DOHH2 (cell line): ENCODE data around the gene CHN2.

Experiments
- H3F3A ChIP-seq: fragments of 200-600 bp; sonication (generic), shearing (Covaris generic); 2 replicates; pipeline ENCODE4 v1.6.0; 2016; ENCODE audit warnings: antibody characterized with exemption, mild to moderate bottlenecking; ENCODE audit not compliant: control insufficient read depth, insufficient read depth
- H3K27ac ChIP-seq: fragments of 200-600 bp; sonication (generic); 2 replicates; pipeline ENCODE4 v1.5.1; 2014; ENCODE audit warnings: low read depth, mild to moderate bottlenecking, low read length, moderate library complexity
- H3K27me3 ChIP-seq: fragments of 200-600 bp; sonication (generic); 2 replicates; pipeline ENCODE4 v1.6.1; 2014; ENCODE audit warnings: mild to moderate bottlenecking, low read length, mixed read lengths; ENCODE audit not compliant: control insufficient read depth
- H3K36me3 ChIP-seq: fragments of 200-600 bp; sonication (generic); 2 replicates; pipeline ENCODE4 v1.6.1; 2014; ENCODE audit warnings: mild to moderate bottlenecking, low read length, moderate library complexity, mixed read lengths; ENCODE audit not compliant: control insufficient read depth
- H3K4me1 ChIP-seq: fragments of 200-600 bp; sonication (generic); 2 replicates; pipeline ENCODE4 v1.6.1; 2014; ENCODE audit warnings: mild to moderate bottlenecking, low read length, mixed read lengths; ENCODE audit not compliant: control insufficient read depth
- H3K4me2 ChIP-seq: fragments of 200-600 bp; sonication (generic); 2 replicates; pipeline ENCODE4 v1.6.0; 2014; ENCODE audit warnings: mild to moderate bottlenecking, low read length, moderate library complexity
- H3K4me3 ChIP-seq: fragments of 200-600 bp; sonication (generic); 2 replicates; pipeline ENCODE4 v1.5.1; 2014; ENCODE audit warnings: mild to moderate bottlenecking, low read length, mixed read lengths
- H3K79me2 ChIP-seq: fragments of 200-600 bp; sonication (generic); 2 replicates; pipeline ENCODE4 v1.6.1; 2014; ENCODE audit warnings: mild to moderate bottlenecking, low read length, mixed read lengths; ENCODE audit not compliant: control insufficient read depth
- H3K9me2 ChIP-seq: fragments of 200-600 bp; sonication (generic); replicated peaks from 2 replicates; pipeline ENCODE4 v1.6.1; 2014; ENCODE audit warnings: mild to moderate bottlenecking, low read length, mixed read lengths; ENCODE audit not compliant: control insufficient read depth
- H3K9me3 ChIP-seq: fragments of 200-600 bp; sonication (generic); 2 replicates; pipeline ENCODE4 v1.6.1; 2014; ENCODE audit warnings: antibody characterized with exemption, low read length, mixed read lengths; ENCODE audit not compliant: control insufficient read depth, insufficient read depth
- H4K20me1 ChIP-seq: fragments of 200-600 bp; sonication (generic); 2 replicates; pipeline ENCODE4 v1.6.0; 2014; ENCODE audit warnings: low read depth, mild to moderate bottlenecking, antibody characterized with exemption, low read length, moderate library complexity; ENCODE audit not compliant: control insufficient read depth, insufficient read depth
- EZH2phosphoT487 ChIP-seq: fragments of 200-600 bp; sonication (generic); IDR thresholded peaks from 2 replicates; pipeline ENCODE4 v1.6.1; 2017; ENCODE audit warnings: borderline replicate concordance, mild to moderate bottlenecking, antibody characterized with exemption, low read length, moderate library complexity, mixed read lengths
- TF ChIP-seq, protein P1 (sequence below): fragments of 200-600 bp; sonication (generic); IDR thresholded peaks from one replicate; pipeline ENCODE4 v1.5.1; 2014; ENCODE audit warnings: antibody characterized with exemption, mild to moderate bottlenecking, low read depth, low read length; ENCODE audit not compliant: poor library complexity, severe bottlenecking

Gene CHN2

DNA sequence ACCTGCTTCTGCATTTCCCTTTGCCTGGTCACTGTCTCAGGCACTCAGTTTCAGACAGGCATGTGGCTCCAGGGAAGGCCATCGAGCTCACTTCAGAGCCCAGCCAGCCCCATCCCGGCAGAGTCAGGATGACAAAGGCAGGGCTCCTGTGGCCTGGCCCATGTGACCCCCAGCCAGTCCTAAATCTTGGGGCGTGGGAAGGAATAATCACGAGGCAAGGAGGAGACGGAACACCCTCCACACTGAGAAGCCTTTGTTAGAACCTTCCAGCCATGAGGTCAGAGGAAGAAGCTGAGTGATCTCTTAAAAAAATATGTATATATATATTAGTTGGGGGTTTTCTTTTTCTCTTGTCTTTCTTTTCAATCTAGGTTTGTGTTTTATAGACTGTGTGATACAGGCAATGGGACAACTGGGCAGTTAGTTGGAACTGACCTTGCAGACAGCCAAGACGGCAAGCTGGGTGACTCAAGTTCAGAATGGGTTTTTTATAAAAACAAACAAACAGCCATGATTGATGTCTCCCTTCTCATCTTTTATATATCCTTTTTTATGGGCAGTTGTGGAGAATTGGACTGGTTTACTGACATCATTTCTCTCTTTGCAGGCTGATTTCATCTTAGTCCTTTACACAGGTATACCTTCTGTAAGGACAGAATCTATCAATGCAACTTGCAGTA, 60.8 kb downstream of the CHN2 start:
- Histone ChIP-seq H3K79me2 (no peaks in the 10 kb centered on the region), H3K9me2 (no peaks in the 10 kb centered on the region), H3K36me3 (no peaks in the 10 kb centered on the region), H3K9me3 (no peaks in the 10 kb centered on the region), H3K4me1 (no peaks in the 10 kb centered on the region), H3K4me3 (no peak overlapping the region), H3F3A (no peaks in the 10 kb centered on the region), H4K20me1 (no peaks in the 10 kb centered on the region), H3K27me3 (no peaks in the 10 kb centered on the region), H3K4me2 (no peak overlapping the region), H3K27ac (no peak overlapping the region)
- TF ChIP-seq, protein P1, sequence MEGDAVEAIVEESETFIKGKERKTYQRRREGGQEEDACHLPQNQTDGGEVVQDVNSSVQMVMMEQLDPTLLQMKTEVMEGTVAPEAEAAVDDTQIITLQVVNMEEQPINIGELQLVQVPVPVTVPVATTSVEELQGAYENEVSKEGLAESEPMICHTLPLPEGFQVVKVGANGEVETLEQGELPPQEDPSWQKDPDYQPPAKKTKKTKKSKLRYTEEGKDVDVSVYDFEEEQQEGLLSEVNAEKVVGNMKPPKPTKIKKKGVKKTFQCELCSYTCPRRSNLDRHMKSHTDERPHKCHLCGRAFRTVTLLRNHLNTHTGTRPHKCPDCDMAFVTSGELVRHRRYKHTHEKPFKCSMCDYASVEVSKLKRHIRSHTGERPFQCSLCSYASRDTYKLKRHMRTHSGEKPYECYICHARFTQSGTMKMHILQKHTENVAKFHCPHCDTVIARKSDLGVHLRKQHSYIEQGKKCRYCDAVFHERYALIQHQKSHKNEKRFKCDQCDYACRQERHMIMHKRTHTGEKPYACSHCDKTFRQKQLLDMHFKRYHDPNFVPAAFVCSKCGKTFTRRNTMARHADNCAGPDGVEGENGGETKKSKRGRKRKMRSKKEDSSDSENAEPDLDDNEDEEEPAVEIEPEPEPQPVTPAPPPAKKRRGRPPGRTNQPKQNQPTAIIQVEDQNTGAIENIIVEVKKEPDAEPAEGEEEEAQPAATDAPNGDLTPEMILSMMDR = no peak
- no peak for TF ChIP-seq EZH2phosphoT487

DNA sequence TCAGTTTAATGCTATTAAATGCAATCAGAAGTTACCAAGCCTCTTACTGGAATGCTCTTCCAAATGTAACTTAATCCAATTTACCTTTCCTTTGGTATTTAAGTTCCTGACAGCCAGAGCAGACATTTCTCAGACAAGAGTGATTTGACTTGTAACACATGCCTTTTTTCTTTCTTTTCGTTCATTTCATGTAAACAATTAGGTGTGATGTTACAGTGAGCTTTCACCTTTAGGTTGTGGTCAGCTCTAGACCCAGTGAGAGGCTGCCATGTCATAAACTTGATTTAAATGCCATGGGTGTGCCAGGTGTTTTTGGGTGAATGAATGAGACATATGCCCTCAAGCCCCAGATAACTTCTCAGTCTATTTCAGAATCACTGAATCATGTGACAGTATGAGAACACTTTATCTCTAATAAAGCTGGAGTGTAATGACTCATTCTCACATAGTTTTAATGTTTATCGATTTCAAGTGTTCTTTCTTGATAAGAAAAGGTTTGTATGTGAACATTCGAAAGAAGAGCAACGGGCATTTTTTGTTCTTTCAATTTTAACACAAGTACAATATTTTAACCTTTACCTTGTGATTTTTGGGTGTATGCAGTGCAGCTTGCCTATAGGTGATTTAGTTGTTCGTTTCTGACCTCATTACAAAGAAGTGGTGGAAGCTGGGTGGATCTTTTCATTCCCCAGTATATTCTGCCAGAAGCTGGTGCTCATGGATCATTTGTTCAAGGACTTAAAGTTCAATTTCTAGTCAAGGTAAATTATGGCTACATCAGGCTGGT, 61.5 kb downstream of the CHN2 start:
- Histone ChIP-seq H3K4me1 (no peaks in the 10 kb centered on the region), H3K27ac (no peak overlapping the region), H3K9me2 (no peaks in the 10 kb centered on the region), H3K79me2 (no peaks in the 10 kb centered on the region), H3K4me3 (no peak overlapping the region), H3K4me2 (no peak overlapping the region), H3K9me3 (no peaks in the 10 kb centered on the region), H3F3A (no peaks in the 10 kb centered on the region), H3K27me3 (no peaks in the 10 kb centered on the region), H3K36me3 (no peaks in the 10 kb centered on the region), H4K20me1 (no peaks in the 10 kb centered on the region)
- no peak for TF ChIP-seq EZH2phosphoT487
- TF ChIP-seq, protein P1 = no peak

DNA sequence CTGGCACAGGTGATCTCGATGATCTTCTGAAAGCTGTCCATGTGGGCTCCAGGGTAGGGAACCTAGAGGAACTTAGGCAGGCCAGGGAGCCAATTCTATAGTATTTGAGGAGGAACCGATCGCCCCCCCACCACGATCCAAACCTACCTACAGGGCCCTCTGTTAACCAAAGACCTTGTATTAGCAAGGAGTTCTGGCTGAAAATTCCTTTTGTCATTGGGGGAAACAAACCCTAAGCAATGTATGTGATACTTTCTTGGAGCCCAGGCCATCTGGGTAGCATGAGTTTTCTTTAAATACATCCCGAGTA, 62.1 kb downstream of the CHN2 start:
- Histone ChIP-seq H3K27me3 (no peaks in the 10 kb centered on the region), H4K20me1 (no peaks in the 10 kb centered on the region), H3K4me1 (no peaks in the 10 kb centered on the region), H3F3A (no peaks in the 10 kb centered on the region), H3K27ac (no peak overlapping the region), H3K79me2 (no peaks in the 10 kb centered on the region), H3K4me2 (no peak overlapping the region), H3K9me3 (no peaks in the 10 kb centered on the region), H3K36me3 (no peaks in the 10 kb centered on the region), H3K4me3 (no peak overlapping the region), H3K9me2 (no peaks in the 10 kb centered on the region)
- TF ChIP-seq, protein P1 = no peak
